Measurements from ENCODE around the gene GPT2.

The GPT2 gene

DNA sequence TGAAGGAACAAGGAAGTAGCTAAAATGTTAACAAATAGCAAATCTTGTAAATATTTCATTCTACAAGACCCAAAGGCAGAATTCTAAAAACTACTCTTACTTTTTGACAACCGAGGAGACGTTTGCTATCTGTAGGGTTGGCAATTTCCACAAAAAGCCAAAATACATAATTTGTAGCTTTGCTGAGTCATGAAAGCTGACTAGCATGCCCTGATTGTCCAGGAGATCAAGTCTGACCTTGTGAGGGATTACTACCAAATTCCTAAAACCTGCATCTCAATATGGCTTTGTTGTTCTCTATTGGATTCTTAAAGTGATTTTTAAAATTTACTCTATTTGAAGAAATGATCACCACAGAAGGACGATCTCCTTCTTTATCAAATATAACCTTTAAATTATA, 78.5 kb downstream of the GPT2 start:
- intact Hi-C loops (cut with DNase I; ENCODE audit: low total_unique reads): no loop called here
- TF ChIP-seq, protein P1, sequence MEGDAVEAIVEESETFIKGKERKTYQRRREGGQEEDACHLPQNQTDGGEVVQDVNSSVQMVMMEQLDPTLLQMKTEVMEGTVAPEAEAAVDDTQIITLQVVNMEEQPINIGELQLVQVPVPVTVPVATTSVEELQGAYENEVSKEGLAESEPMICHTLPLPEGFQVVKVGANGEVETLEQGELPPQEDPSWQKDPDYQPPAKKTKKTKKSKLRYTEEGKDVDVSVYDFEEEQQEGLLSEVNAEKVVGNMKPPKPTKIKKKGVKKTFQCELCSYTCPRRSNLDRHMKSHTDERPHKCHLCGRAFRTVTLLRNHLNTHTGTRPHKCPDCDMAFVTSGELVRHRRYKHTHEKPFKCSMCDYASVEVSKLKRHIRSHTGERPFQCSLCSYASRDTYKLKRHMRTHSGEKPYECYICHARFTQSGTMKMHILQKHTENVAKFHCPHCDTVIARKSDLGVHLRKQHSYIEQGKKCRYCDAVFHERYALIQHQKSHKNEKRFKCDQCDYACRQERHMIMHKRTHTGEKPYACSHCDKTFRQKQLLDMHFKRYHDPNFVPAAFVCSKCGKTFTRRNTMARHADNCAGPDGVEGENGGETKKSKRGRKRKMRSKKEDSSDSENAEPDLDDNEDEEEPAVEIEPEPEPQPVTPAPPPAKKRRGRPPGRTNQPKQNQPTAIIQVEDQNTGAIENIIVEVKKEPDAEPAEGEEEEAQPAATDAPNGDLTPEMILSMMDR (IDR thresholded peaks at IDR 0.05): no peak
- H3K27ac ChIP-seq: no peak overlapping the region
- peaks cover 83 to 100% (median 99%) of the 10 kb centered on the region in 3 donors for H3K36me3 ChIP-seq
- no peaks in the 10 kb centered on the region for H3K9me3 ChIP-seq
- H3K27me3 ChIP-seq: no peaks in the 10 kb centered on the region
- DNase-seq: no peak
- H3K4me3 ChIP-seq: no peak overlapping the region
- H3K4me1 ChIP-seq: peaks cover 0 to 8% (median 0%) of the 10 kb centered on the region in 4 donors

DNA sequence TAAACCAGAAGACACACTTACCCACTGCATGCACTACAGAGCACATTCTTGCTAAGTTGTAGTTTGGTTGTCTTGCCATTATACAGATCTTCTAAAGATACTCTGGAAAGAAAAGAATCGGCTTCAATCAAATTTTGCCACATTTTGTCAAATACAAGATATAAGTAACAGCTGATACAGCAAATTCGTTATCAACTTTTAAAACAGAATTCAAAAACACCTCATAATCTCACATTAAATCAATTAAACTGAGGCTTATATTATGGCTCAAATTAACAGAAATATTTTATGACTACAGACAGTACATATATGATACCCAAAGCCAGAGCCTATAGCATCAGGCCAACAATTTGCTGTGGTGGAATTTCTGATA, 83.9 kb downstream of the GPT2 start:
- Histone ChIP-seq H3K36me3 (peaks cover 57 to 70% (median 66%) of the 10 kb centered on the region in 3 donors), H3K27me3 (no peaks in the 10 kb centered on the region), H3K9me3 (no peaks in the 10 kb centered on the region), H3K4me1 (peaks cover 0 to 31% (median 15%) of the 10 kb centered on the region in 4 donors), H3K27ac (no peak overlapping the region), H3K4me3 (no peak overlapping the region)
- DNase-seq: no peak
- intact Hi-C loops (cut with DNase I; ENCODE audit: low total_unique reads): no loop called here
- TF ChIP-seq, protein P1 (IDR thresholded peaks at IDR 0.05): no peak

DNA sequence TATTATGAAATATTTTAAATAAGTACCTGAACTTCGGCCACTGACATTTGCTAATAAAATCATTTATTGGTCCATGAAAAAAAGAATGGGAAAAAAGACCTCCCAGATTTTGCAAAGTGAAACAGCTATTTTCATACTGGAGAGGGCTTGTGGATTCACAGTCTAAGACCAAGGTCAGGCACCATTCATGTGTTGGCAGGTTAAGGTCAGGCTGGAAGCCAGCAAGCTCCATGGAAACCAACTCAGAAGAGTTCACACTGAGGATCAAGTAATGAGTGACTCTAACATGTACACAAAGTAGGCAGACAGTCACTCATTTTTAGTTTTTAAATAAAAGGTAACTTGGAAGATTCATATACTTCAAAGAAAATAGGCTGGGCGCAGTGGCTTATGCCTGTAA, 85.9 kb downstream of the GPT2 start:
- H3K27ac ChIP-seq: no peak overlapping the region
- no peak overlapping the region for H3K4me3 ChIP-seq
- no peaks in the 10 kb centered on the region for H3K9me3 ChIP-seq
- TF ChIP-seq, protein P1 (IDR thresholded peaks at IDR 0.05): no peak
- intact Hi-C loops (cut with DNase I; ENCODE audit: low total_unique reads): loop anchor here (5.0 kb wide), 1 partner anchor 88 kb away; the partner anchor contains the start of gene GPT2
- DNase-seq: no peak
- peaks cover 0 to 37% (median 22%) of the 10 kb centered on the region in 4 donors for H3K4me1 ChIP-seq
- no peaks in the 10 kb centered on the region for H3K27me3 ChIP-seq
- peaks cover 38 to 50% (median 45%) of the 10 kb centered on the region in 3 donors for H3K36me3 ChIP-seq

DNA sequence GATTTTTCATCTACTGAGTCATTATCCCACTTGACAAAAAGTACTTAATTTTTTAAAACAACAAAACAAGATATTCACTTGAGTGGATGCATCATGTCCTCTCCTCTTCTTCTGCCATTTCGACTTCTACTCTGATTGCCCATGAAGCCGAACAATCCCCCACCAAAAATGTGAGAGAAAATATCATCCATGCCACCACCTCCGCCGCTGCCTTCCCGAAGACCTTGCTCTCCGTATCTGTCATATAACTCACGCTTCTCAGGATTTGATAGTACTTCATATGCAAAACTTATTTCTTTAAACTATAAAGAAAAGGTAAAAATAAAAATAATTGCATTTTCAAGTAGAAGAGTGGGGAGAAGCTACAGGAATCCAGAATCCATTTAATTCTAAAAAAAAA, 87.1 kb downstream of the GPT2 start:
- peaks cover 0 to 37% (median 22%) of the 10 kb centered on the region in 4 donors for H3K4me1 ChIP-seq
- H3K36me3 ChIP-seq: peaks cover 27 to 38% (median 34%) of the 10 kb centered on the region in 3 donors
- no peaks in the 10 kb centered on the region for H3K27me3 ChIP-seq
- DNase-seq: no peak
- intact Hi-C loops (cut with DNase I; ENCODE audit: low total_unique reads): loop anchor here (5.0 kb wide), 1 partner anchor 89 kb away; the partner anchor contains the start of gene GPT2
- TF ChIP-seq, protein P1 (IDR thresholded peaks at IDR 0.05): no peak
- H3K27ac ChIP-seq: no peak overlapping the region
- H3K4me3 ChIP-seq: no peak overlapping the region
- no peaks in the 10 kb centered on the region for H3K9me3 ChIP-seq

DNA sequence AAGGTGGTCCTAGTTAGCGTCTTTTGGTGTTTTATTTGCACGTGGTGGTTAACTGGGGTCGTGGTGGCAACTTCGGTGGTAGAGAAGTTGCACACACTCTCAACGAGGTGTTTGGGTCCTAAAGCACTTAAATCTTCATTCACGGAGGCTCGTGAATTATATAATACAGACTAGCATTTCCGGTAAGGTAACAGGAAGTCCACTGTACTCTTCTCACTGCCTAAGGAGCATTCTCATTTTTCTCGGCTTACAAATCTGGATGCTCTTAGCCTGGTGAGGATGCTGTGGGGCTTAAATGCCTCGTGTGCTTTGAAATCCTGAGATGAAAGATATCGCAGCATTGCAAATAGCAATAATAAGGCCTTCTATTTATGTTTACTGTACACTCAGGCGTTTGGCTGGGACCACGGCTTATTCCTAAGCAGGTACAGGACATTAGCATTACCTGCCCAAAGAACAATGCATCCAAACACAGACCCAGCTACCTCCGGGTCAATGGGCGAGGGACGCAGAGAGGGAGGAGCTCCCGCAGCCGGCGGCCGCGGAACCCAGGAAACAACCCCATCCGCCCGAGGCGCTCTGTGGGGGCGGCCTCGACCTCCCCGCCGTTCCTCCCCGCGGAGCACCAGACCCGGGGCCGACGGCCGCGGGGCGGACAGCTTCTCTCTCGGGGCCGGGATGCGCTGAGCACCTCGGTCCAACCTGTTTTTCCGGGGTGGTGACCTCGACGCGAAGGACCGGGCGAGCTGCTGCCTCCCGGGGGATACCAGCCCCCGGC, 88.5 kb downstream of the GPT2 start:
- TF ChIP-seq, protein P1 (IDR thresholded peaks at IDR 0.05): no peak
- intact Hi-C loops (cut with DNase I; ENCODE audit: low total_unique reads): loop anchor here (5.0 kb wide), 1 partner anchor 90 kb away; the partner anchor contains the start of gene GPT2
- Histone ChIP-seq H3K36me3 (peaks cover 13 to 24% (median 20%) of the 10 kb centered on the region in 3 donors), H3K4me3 (peak overlapping the region; percentile 81 to 89), H3K27me3 (no peaks in the 10 kb centered on the region), H3K9me3 (no peaks in the 10 kb centered on the region), H3K4me1 (peaks cover 0 to 37% (median 22%) of the 10 kb centered on the region in 4 donors), H3K27ac (peak overlapping the region; percentile 93 to 95)
- peak in 1 of 2 donors; percentile 26 for DNase-seq

Data from tibial artery (tissue), 4 donors.